Activated T-cell treated with anti-CD3 and anti-CD28 coated beads, Interleukin-2, amount 50 U/mL, for 48 hours (primary cell): ENCODE measurements around the gene DMRT1.
A peak's percentile ranks its signal among the peaks of the same experiment; 100 is the strongest.

ENCODE experiments used
- DNase-seq, 2 experiments: peaks; one replicate each; pipeline ENCODE4 v3.0.0-alpha.2; 2020

The DMRT1 gene

GRCh38 chr9:1005043-1005667 lies 163.7 kb downstream of the DMRT1 start:
- DNase-seq: no peak

DNA sequence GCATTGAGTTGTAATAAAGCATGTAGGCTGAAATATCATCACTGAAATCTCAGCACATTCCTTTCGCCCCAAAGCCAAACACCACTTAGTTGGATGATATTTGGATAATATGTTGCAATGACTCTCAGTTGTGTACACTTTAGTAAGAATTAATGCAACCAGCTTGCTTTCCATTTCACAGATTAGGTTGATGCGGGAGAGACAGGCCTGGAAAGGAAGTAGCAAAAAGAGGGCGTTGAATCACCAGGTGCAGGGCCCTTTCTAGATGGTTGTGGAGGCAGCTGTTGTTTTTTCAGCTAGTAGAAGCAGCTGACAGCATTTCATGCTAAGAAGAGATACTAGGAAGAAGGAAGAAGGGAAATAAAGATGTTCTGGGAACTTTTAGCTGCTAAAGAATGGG lies 165.8 kb downstream of the DMRT1 start:
- no peak for DNase-seq

DNA sequence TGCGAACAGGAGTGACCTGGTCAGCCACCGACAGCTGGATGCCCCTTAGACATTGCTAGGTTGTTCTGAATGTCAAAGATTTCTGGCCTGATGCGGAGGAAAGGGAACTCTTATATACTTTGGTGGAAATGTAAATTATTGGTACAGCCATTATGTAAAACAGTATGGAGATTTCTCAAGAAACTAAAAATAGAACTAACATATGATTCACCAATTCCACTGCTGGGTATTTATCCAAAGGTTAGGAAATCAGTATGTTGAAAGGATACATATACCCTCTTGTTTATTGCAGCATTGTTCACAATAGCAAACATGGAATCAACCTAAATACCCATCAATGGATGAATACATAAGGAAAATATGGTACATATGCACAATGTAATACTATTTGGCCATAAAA lies 166.7 kb downstream of the DMRT1 start:
- DNase-seq: no peak

GRCh38 chr9:1009101-1009707 lies 167.7 kb downstream of the DMRT1 start:
- peak; percentile 85 to 87 for DNase-seq

DNA sequence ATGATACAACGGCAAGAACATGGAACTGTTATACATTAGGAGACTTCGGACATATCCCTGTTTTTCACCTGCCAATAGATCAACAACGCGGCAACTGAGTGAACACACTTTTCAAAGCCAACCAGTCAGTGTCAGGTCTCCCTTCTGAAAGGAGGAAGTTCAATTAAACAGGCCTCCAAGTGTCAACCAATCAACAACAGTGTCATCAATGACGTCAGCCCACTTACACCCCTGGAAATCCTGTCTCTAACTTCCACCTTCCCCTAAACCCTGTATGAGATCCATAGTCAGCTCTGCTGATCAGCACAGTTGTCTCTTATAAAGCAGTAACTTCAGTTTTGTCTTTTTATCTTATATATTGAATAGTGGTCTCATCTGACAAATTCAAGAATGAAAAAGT lies 171.5 kb downstream of the DMRT1 start:
- no peak for DNase-seq

DNA sequence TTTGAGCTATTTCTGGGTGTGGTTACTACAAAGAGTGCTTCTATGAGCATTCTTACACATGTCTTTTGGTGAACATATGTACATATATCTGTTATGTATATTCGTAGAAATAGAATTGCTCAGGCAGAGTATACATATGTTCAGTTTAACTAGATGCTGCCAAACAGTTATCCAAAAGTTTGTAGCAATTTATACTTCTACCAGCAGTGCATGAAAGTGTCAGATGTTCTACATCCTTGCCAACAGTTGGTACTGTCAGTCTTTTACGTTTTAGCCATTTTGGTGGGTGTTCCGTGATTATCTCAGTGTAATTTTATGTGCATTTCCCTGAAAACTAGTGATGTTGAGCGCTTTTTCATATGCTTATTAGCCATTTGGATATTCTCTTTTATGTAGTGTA lies 172.7 kb downstream of the DMRT1 start:
- DNase-seq: no peak

DNA sequence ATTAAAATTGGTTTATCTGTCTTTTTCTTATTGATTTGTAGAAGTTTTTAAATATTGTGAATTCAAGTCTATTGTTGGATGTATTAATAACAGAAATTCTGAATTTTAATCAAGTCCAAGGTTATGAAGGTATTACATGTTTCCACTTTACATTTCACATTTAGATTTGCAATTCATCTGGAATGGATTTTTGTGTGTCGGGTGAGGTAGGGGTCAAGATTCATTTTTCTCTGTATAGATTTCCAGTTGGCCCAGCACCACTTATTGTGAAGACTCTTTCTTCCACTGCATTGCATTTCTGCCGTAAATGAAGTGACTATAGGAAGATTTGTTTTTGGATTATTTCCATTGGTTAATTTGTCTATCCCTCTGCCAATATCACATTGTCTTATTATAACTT lies 173.1 kb downstream of the DMRT1 start:
- no peak for DNase-seq

DNA sequence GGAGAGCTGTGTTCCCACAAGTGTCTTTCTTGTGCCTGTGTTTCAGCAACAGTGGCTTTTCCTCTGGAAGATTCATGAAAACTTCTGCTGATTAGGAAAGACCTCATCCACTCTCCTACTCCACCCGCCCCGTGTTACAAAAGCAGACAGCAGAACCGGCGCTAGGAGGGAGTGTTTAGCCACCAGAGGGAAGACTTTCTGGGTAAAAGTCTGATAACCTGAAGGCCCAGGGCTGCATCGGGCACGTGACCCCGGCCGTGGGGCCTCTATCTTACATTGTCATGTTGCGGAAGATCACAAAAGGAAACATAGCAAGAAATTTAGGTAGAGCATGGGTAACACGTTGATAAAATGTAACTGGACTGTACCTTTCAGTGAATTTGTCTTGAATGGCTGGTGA lies 176.6 kb downstream of the DMRT1 start:
- DNase-seq: peak in 1 of 2 experiments; percentile 20
